Activated CD8-positive, alpha-beta memory T cell treated with anti-CD3 and anti-CD28 coated beads for 1 hour (primary cell): Measurements from ENCODE around the gene USP6NL.

ENCODE experiments used
- DNase-seq, 2 donors: peaks; one replicate each; pipeline ENCODE4 v3.0.0-alpha.2; 2020; ENCODE audit warnings: low read depth in 1 of 2; ENCODE audit errors: extremely low read depth in 1 of 2

Gene USP6NL

DNA sequence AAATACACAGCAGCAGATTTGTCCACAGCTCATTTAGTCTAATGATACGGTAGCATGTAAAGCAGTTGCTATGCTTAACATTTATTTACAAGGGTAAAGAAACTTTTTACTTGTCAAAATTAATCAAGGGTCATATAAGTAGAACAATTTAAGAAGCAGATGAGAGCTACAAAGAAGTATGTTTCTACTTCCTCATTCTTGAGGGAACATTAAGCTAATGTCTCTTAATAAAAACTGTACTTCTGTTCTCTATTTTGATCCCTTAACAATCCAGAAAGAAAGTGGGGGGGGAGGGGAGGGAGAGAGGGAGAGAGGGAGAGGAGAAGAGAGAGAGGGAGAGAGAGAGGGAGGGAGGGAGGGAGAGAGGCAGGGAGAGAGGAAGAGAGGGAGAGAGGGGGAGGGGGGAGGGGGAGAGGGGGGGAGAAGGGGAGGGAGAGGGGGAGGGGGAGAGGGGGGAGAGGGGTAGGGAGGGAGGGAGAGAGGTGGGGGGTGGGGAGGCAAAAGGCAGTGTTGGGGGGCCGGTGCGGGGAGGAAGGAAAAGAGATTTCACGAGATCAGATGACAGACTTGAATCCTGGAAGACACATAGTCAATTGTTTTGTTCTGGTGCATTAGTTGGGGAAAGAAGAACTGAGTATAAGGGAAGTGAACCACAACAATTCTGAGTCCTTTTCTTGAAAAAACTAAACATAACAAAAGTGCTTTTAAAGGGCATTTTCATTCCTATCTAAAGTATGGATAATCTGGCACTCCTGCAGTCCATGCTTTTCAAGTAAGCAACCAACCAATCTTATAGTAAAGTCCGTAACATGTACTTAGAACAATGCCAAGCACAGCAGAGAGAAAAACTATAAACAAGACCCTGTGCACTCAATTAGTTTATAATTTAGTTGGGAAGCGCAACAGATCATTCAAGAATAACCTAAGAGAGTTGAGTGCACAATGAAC, 128.0 kb downstream of the USP6NL start:
- no peak for DNase-seq

DNA sequence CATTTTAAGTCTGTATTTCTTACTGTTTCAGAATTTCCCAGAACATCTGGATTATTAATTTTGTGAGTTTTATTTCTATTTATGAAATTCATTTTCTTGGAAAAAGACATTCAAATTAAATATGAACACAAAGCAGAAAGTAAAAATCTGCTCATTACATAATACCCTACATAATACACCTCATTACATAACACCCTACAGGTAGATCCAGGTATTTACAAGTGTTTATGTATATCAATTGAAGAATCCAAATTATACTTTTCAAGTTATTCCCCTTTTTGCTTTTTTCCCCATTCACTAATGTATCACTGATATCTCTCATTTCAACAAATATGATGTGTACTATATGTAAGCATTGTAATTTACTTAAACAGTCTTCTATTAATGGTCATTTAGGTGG, 129.1 kb downstream of the USP6NL start:
- no peak for DNase-seq

DNA sequence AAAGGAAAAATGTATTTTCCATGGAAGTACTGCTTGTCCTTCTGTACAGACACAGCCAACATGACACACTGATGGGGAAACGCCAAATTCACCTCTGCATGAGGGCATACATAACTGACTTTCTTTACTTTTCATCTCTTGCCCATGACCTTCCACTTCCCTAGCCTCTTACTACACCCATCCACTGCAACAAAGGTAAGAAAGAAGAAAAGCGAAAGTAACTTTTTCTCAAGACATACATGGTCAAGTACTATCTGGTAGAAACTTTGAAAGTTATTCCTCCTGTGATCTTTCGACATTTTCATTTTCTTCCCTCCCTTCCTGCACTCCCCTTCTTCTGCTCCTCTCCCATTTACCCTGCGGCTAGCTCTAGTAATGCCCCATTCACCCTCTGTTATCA, 130.8 kb downstream of the USP6NL start:
- no peak for DNase-seq

DNA sequence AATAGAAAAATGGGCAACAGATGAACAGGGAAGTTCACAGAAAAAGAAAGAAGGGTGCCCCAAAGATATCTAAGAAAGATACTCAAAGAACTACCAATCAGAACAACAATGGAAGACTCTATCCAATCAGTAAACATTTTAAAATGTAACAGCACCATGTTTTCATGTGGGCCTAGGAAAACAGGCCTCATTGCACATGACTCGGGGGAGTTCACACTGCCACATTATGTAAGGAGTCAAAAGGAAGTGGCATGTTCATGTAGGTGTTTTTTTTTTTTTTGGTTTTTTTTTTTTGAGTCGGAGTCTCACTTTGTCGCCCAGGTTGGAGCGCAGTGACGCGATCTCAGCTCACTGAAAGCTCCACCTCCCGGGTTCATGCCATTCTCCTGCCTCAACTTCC, 132.2 kb downstream of the USP6NL start:
- DNase-seq, result no peak

DNA sequence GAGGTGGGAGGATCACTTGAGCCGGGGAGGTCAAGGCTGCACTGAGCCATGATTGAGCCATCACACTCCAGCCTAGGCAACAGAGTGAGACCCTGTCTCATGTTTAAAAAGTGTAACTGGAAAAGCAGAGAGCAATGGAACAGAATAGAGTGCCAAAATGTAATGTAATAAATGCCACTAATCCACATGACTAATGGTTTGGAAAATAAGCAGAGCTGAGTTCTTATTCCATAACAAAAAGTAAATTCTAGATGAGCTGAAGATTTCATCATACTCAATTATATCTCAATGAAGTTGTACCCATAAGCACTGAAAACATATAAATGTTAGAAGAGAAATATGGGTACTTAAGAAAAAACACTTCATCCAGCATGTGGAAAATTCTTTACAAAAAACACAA, 132.6 kb downstream of the USP6NL start:
- DNase-seq, result no peak

DNA sequence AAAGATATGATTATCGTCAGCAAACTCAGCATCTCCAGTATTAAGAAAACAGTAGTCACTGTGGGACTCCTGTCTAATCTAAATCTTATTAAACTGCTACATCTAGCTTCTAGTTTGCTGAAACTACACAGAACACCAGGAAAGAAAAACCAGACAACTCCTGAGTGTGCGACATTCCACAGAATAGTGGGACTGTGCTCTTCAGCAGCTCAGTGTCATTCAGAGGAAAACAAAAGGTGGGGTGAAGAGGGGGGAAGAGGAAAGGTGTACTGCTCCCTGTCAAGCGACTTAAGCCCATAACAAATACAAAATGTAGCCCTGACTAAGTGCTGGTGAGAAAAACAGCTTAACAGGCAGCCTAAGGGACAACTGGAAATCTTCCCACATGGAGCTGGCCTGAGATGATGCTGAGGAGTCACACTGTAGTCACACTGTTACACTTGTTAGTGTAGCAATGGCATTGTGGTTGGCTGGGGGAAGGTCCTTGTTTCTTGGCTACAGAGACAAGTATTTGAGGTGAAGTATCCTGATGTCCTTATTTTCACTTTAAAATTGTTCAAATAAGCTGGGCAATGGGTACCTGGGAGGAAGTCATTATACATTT, 135.5 kb downstream of the USP6NL start:
- no peak for DNase-seq

DNA sequence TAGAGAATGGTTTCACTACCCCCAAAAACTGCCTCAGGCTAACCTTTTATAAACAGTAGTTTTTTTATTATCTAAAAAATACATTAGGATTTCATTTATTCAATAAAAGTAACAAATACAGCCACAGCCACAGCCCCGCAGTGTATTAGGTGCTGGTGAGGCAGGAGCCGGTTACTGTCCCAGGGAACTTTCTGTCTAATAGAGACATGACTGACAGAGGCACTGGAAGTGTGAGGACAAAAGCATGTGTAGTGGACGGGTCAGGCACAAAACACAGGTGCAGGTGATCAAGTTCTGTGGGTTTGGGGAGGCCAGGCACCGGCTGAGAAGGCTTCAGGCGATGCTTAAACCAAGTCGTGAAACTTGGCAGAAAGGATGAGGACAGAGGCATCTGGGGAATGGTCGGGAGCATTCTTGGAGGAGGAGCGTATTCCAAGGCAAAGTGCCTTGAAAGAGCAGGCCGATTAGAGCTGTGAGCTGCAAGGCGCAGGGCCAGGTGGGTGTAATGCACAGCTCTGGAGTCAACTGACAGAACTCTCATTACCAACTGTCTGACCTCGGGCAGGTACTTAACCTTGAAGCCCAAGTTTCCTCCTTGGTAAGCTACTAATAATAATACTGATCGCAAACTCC, 138.2 kb downstream of the USP6NL start:
- DNase-seq, result no peak

DNA sequence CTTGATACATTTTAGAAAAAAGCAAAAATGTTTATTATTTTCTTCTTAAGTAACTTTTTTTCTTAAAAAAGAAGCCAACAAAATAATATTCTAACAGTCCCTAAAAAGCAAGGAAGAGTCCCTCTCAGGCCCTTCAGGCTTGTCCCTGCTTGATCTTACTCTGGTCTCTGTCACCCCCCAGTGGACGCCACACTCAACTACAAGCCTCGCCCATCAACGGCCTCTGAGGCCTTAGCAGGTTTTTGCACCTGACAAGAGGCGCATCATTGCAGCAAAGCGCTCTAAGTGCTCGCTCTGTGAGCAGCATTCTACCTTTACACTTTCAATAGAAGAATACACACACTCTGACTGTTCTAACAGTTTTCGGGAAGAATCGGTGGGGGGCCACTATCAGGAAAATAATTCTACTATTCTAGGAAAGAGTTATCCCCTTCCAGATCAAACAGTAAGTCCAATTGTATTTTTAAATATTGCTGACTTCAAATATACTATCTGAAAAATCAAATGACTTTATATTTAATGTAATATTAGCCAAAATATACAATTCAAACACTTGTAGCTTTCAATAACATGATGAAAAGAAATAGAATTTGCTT, 139.2 kb downstream of the USP6NL start:
- DNase-seq, result peak; percentile 29 to 57

DNA sequence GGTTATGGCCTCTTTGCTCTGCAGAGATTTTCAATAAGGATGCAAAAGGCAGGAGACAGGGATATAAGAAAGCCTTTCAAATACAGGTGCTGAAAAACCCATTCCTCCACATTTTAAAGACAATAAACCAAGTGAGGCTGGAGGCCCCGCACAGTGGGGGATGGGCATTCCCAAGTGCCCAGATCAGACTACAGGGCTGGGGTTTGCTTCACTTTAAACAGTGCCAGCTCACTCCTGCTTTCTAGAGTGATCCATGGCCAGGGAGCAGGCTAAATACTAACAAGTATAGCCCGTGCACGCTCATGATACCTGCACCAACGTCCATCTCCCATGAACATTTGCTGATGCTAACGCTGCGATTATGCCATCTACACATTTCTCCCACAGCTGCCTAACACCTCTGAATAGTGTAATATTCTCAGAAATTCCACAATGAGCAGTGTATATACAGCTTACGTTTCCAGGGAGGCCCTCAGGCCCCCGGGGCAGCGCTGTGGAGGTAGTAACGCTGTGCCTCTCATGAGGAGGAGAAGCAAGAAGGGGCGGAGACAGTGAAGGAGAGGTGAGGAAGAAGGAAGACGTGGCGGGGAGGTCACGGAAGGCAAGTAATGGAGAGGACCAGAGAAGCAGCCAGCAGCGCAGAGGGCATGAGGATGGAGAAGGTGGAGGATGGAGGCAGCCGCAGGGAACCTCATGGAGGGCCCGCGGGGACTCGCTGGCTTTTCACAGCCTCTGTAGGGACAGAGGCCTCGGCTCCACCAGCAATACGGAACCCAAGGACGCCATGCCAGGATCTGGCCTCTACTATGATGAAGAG, 141.7 kb downstream of the USP6NL start:
- no peak for DNase-seq

DNA sequence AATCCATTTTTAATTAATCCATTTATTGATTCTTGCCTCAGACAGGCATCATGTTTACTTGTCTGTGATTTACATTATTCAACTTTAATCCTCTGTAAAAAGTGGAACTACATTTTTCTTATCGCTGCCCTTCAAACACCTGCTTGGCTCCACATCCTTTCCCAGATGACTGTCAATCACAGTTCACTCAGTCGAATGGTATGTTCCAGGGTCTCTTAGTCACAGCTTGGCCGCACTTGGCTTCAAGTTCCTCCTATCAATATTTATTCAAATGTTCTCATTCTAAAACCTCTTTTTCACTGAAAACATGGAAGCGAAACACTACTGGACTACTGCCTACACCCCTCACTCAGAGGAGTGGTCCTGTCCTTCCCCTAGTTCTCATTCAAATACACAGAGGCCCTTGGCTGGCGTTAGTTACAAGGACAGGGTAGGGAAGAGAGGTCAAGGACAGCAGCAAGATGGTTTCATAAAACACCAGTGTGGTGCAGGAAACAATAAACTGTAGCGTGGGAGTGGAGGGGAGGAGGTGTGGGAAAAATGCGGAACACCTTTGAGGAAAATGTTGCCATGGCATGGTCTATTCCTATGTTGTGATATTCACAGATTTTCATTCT, 143.2 kb downstream of the USP6NL start:
- no peak for DNase-seq

DNA sequence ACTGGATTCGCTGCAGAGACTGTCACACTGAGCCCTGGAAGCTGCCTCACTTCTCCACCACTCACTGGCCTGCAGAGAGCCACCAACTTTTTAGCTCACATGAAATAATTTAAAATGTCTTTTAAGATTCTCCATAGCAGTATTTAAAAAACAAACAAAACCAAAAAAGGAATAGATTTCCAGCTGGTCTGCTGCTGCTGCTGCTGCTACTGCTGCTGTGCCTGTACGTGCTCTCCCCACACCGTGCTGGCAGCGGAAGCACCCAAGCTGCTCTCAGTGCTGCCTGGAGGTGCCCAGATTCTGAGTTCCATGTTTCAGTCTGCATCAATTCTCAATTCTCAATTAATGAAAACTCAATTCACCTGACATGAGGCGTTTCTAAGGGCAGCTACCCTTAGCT, 146.0 kb downstream of the USP6NL start:
- no peak for DNase-seq

DNA sequence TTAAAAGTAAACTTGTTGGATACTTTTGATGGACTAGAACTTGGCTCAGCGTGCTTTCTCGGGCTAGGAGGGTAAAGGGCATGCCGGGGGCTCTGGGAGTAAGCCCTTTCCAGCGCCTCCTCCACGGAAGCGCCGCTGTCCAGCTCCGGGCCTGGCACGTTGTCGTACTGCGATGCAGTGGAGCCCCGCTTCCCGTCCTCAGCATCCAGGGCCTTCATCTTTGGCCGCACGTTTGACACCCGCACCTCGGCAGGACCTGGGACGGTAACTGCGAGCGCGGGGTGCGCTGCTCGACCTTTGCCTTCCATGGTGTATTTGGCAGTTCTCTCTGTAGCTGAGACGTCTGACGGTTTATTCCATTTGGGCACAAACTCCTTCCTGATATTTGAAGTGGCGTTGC, 148.3 kb downstream of the USP6NL start:
- no peak for DNase-seq

DNA sequence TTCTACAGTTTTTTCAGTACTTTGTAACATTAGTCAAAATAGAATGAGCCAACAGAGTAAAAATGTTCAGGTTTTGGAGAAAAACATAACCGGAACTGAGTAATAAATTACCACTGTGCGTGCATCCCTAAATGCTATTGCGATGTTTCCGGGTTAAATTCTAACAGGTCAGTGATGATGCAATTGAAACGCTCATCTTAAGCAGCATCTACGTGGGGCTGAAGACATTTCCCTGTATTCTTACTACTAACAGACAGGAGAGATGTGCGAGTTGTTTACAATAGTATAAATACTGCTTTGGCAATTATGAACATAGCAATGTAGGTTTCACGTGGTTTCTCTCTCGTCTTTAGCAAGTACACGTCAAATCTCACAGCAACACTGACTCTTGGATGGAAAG, 149.4 kb downstream of the USP6NL start:
- no peak for DNase-seq

DNA sequence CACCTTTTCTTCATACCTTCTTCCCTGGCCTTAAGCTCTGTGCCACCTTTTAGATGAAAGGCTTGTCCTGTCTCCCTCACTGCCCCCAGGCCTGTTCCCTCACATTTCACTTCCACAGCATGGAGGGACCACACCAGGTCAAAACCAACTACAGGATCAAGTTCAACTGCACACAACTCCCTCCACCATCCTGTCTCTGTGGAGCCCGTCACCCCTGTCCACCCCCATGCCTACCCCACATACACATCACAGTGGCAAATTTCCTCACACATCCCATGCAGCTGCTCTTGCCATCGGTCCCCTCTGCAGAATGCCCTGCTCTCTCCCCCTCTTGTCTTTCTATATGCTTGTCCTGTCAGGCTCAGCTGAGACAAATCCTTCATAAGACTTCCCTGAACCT, 154.1 kb downstream of the USP6NL start:
- no peak for DNase-seq

DNA sequence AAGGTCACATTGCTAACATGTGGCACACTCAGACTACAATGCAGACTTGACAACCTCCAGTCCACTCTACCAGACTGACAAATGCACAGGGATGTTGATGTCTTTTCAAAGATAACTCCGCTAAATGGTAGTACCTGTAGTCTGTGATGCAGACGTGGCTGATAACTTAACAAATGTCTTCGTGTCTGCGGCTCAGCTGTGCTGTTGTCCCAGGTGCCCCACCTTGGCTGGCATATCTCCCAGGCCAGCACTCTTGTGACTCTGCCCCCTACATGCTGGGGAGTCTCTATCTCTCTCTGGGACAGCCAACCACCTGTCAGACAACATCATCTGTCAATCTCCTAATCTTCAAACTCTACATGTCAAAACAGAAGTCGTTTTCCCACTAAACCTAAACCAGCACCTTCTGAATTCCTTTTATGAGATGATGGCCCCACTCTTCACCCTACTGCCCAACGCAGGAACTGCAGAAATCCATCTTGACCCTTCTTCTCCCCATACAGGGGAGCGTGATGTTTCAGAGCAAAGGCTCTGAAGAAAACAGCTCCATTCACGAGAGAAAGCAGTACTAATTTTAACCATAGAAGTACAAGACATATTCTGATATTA, 156.4 kb downstream of the USP6NL start:
- no peak for DNase-seq

DNA sequence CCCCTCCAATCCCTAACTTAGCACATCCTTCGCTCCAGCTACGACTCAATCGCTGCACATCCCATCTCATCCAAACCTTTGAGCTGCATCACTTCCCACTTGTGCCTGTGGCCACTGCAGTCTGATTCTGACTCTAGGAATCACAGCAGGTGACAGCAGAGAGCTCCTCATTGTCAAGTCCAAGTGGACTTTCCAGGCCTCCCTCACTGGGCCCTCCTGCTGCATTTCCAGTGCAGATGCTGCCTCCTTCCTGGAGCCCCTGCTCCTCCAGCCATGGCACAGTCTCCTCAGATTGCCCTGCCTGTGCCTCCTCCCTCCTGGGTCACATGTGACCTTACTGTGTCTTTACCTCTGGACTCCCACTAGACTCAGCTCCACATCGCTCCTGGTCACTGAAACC, 157.3 kb downstream of the USP6NL start:
- DNase-seq, result no peak

DNA sequence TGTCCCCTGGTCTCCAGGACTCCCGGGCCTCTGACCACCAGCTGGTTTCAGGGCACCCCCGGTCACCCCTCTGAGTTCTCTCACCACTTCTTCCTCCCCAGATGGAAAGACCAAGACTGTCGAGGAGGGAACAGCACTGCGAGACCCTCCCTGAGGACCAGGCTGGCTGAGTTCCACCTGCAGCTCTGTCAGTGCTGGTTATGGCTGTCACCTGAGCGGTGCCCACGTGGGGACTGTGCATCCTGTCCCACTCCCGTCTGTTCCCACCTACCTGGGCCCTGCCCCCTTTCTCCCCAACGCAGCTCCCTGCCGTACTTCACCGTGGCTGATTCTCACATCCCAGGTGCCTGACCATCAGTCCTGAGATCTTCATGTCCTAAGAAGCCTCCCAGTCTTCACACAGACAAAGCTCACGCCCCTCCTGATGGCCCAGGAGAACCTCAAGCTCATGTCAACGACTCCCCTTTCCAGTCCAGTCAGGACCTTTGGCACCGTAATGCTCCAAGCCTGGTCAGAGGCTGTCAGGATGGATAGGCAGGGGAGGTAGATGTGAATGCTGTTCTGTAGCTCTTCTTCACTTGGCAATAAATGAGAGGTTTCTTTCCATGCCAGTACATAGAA, 159.7 kb downstream of the USP6NL start:
- no peak for DNase-seq

DNA sequence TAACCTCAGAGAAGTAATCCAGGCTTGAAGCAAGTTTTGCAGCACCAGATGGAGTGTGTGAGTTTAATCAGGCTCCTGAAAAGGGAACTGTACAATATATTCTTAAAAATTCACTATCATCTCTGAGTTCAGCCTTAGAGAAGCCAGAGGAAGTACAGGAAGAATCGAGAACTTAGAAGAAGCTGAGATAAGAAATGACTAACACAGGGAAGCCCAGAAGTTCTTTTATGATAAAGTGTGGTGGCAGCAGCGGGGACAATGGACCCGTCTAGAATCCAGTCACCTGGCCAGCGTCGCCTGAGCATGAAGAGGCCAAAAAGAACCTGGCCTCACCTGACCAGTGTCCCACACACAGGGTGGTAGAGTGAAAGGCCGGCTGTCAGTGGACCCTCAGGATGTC, 161.0 kb downstream of the USP6NL start:
- no peak for DNase-seq

DNA sequence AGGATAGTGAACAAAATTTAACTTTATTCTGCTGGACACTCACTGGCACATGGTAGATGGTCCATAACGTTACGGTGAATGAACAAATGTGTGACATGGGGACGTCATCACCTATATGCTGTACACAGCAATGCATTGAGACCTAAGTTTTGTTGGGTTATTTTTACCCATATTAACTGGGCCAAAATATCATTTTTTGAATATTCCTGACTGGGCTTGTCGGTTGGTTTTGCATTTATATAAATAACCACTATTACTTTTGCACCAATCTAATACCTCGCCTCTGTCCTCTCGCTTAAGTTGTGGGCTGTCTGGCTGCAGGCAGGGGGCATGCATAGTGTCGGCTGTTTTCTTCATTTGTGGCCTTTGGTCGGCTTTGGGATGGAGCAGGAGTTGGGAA, 161.7 kb downstream of the USP6NL start:
- no peak for DNase-seq
